ENCODE results near the gene WIZ.

The WIZ gene

GRCh38 chr19:15378534-15379082 is 71.1 kb downstream of the WIZ start:
- DNase-seq (ENCODE audit: low read depth in 2 of 2, low spot score in 1 of 2) = peak in 1 of 2 donors; percentile 18

DNA sequence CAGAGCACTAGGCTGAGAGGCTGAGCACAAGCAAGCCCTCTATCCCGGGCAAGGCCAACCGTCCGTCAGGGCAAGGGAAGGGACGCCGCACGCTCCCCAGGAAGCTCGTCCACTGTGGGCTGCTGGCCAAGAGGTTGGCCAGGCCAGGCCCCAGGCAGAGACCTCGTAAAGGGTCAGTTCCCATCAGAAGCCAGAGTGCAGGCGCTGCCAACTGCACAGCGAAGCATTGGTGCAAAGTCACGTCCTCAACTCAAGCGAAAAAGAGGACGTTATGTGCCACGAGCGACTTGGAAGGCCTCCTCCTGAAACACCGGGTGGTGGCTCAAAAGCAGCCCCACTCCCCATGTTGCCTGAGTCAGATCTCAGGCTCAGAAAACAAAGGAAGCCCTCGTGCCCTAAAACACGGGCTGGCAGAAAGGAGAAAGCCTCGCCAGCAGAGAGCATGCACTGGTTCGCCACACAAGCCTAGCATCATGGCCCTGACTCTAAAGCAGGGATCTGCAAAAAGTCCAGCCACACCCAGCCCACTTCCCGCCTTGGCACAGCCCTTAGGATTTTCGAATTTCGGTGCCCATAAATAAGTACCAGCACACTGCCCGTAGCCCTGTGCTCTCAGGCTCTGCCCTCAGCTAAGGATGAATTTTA is 74.8 kb downstream of the WIZ start:
- DNase-seq (ENCODE audit: low read depth in 2 of 2, low spot score in 1 of 2) = no peak

- DNase-seq (ENCODE audit: low read depth in 2 of 2, low spot score in 1 of 2) = no peak
Measured at GRCh38 chr19:15374105-15374651, 75.6 kb downstream of the WIZ start.

GRCh38 chr19:15373644-15374043 is 76.1 kb downstream of the WIZ start:
- DNase-seq (ENCODE audit: low read depth in 2 of 2, low spot score in 1 of 2) = no peak

DNA sequence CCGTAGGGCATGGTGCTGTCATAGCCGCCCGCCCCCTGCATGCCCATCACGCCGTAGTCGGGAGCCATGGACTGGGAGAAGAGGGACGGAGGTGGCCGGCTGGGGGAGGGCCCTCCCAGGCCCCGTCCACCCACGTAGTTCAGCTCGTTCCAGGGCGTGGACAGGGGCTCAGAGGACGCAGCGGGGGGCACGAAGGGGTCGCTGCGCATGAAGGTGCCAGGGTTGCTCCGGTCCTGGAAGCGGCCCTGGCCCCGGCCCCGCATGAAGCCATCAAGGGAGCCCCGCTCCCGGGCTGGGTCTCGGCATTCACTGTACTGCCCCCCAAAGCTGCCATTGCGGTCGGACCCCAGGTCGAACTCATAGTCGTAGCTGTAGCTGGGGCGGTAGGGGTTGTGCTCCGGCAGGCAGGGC is 76.9 kb downstream of the WIZ start:
- DNase-seq (ENCODE audit: low read depth in 2 of 2, low spot score in 1 of 2) = no peak

DNA sequence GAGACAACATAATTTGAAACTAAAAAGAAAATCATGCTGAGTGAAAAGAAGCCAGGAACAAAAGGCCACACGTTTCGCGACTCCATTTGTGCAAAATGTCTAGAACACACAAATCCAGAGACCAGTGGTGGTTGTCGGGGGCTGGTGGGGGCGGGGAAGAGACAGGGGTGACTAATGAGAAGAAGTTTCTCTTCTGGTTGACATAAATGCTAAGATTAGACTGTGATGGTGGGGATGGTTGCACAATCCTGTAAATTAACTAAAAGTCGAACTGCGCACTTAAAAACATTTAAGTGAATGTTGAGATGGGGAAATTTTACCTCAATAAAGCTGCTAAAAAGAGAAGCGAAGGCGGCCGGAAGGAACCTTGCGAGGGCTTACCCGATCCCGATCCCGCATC is 77.3 kb downstream of the WIZ start:
- DNase-seq (ENCODE audit: low read depth in 2 of 2, low spot score in 1 of 2) = no peak

- no peak for DNase-seq (ENCODE audit: low read depth in 2 of 2, low spot score in 1 of 2)
Measured at GRCh38 chr19:15371786-15372380, 77.9 kb downstream of the WIZ start.

GRCh38 chr19:15371119-15371518 is 78.6 kb downstream of the WIZ start:
- DNase-seq (ENCODE audit: low read depth in 2 of 2, low spot score in 1 of 2) = no peak

All from stimulated activated CD8-positive, alpha-beta memory T cell treated with anti-CD3 and anti-CD28 coated beads, Interleukin-4, amount 100 ng/mL, for 1 hour (primary cell).